PFSK-1 (cell line): Measurements from ENCODE around the gene GNGT1.

Source experiments
- FOXP2 ChIP-seq: optimal IDR thresholded peaks from 2 replicates; pipeline ENCODE3; 2011; ENCODE audit warnings: borderline replicate concordance, control low read depth, inconsistent platforms; ENCODE audit not compliant: insufficient read depth; ENCODE audit errors: extremely low read length, extremely low read depth
- POLR2AphosphoS5 ChIP-seq: IDR thresholded peaks from 2 replicates; pipeline ENCODE4 v1.6.1; 2012; ENCODE audit warnings: low read depth, mild to moderate bottlenecking, control low read depth, low read length, moderate library complexity
- REST ChIP-seq, 2 experiments: IDR thresholded peaks; 2 replicates each; pipeline versions ENCODE4 v1.6.1 to v1.8.0; 2011 to 2012; ENCODE audit warnings: low read depth in 2 of 2, low read length in 2 of 2, control low read depth in 1 of 2, inconsistent platforms in 1 of 2, mild to moderate bottlenecking in 1 of 2, moderate library complexity in 1 of 2; ENCODE audit not compliant: insufficient read depth in 1 of 2
- SIN3A ChIP-seq: IDR thresholded peaks from 2 replicates; pipeline ENCODE4 v1.6.1; 2012; ENCODE audit warnings: mild to moderate bottlenecking, low read length, moderate library complexity, borderline replicate concordance; ENCODE audit not compliant: insufficient read depth
- TAF1 ChIP-seq: IDR thresholded peaks from 2 replicates; pipeline ENCODE4 v1.6.1; 2012; ENCODE audit warnings: low read length, control low read depth, borderline replicate concordance; ENCODE audit not compliant: insufficient read depth

GNGT1 gene

DNA sequence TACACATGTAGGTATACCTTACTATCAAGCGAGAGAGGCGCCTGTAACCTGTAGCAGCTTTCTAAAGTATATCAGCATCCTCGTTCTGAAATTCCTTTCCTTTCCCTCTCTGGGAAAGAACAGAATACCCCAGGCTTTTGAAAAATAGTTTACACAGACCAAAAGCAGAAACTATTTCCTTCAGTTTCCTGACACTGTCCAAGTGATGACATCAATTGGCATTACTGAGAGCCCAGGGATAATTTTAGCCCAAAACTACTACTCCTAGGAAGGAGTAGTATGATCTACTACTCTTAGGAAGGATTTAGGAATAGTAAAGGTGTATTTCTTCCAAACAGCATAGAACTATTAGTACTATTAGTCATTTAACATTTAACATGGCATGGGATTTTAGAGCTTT, 21.2 kb downstream of the GNGT1 start:
- TF ChIP-seq REST (IDR thresholded peaks at IDR 0.05; ENCODE audit: insufficient read depth in 1 of 2, low read depth in 2 of 2, low read length in 2 of 2) (no peak), POLR2AphosphoS5 (no peak), FOXP2 (no peak), TAF1 (no peak), SIN3A (no peak)

GRCh38 chr7:93931655-93932054, 25.3 kb downstream of the GNGT1 start:
- TF ChIP-seq POLR2AphosphoS5 (no peak), SIN3A (no peak), REST (IDR thresholded peaks at IDR 0.05; ENCODE audit: insufficient read depth in 1 of 2, low read depth in 2 of 2, low read length in 2 of 2) (no peak), TAF1 (no peak), FOXP2 (no peak)

GRCh38 chr7:93933156-93933555, 26.8 kb downstream of the GNGT1 start:
- no peak for TF ChIP-seq TAF1
- TF ChIP-seq REST (IDR thresholded peaks at IDR 0.05; ENCODE audit: insufficient read depth in 1 of 2, low read depth in 2 of 2, low read length in 2 of 2), result no peak
- no peak for TF ChIP-seq SIN3A
- no peak for TF ChIP-seq FOXP2
- no peak for TF ChIP-seq POLR2AphosphoS5

DNA sequence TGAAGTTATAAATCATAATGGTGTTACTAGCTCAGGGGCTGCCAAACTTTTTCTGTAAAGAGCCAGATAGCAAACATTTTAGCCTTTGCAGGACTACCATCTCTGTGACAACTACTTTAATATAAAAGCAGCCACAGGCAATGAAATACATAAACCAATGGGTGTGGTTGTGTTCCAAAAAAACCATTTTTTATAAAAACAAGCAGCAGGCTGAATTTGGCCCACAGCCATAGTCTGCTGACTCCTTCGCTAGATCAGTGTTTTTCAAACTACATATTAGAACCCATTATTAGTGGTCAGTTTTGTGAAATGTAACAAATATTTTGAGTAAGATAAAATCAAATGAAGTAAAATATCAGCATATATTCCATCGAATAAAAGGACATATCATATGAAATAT, 28.7 kb downstream of the GNGT1 start:
- TF ChIP-seq SIN3A (no peak), FOXP2 (no peak)

DNA sequence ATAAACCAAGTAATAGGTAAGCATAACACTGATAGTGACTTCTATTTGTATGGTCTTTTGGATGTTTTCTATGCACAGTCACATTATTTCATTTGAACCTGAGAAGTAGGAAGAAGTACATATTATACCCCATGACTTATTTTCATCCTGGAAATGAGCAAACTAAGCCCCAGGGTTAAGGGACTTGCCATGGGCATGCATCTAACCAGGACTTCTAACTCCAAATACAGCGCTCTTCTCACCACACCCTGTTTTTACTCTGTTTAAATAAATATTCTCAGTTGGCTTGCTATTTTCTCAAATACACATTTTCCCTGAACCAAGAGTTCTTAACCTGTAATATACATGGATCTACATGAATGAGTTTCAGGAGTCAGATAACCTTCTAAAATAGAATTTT, 31.5 kb downstream of the GNGT1 start:
- no peak for TF ChIP-seq POLR2AphosphoS5
- TF ChIP-seq REST (IDR thresholded peaks at IDR 0.05; ENCODE audit: insufficient read depth in 1 of 2, low read depth in 2 of 2, low read length in 2 of 2), result no peak
- TF ChIP-seq TAF1, result no peak
- TF ChIP-seq FOXP2, result no peak
- no peak for TF ChIP-seq SIN3A

DNA sequence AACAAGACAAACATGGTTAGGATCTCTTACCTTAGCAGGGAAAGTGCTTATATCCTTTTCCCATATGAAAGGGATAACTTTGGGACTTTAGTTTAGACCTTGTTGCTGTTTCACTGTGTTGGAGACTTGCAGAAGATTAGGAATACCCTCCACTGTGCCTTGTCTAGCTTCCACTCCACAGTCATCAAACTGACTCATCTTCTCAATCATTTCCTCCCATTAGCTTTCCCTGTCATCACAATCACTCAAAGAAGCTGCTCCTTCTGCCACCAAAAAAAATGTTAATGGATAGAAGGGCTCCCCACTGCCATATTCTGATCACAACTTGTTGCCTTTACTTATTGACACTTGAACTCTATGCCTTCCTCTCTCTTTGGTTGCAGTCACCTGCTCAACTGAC, 31.9 kb downstream of the GNGT1 start:
- no peak for TF ChIP-seq POLR2AphosphoS5
- no peak for TF ChIP-seq REST (IDR thresholded peaks at IDR 0.05; ENCODE audit: insufficient read depth in 1 of 2, low read depth in 2 of 2, low read length in 2 of 2)
- no peak for TF ChIP-seq FOXP2
